Right ventricle myocardium inferior (tissue), 1 donor: Measurements from ENCODE around the gene KRT222. TPM values are rescaled to one million over a fixed set of nuclear protein-coding genes. Genes with fewer than 3 reads are reported as not detected.

Experiments
- total RNA-seq: library from RNA; stranded (reverse); fragmentation: NEBNext Ultra II Directional; extraction: Animal tissue kit (Norgen Biotek cat#: 25700); gene quantifications from one replicate; pipeline ENCODE4 v1.2.1, GENCODE V29; 2021
- donor health status: DM: no; HTN: yes; CAD: no; lungs with severe emphysema.

The KRT222 gene
- total RNA-seq, 1 donor from 2014 or later, result 0.41 TPM

Other genes starting within 250 kb of the KRT222 start
- 3.0 TPM for gene TOP2A, start 247.3 kb downstream of the KRT222 start, total RNA-seq
- 228 TPM for gene IGFBP4, start 221.7 kb downstream of the KRT222 start, total RNA-seq
- not detected for gene TNS4, start 163.6 kb downstream of the KRT222 start, total RNA-seq
- gene CCR7, start 99.7 kb downstream of the KRT222 start, total RNA-seq, result not detected
- gene SMARCE1, start 17.4 kb downstream of the KRT222 start, total RNA-seq, result 56.9 TPM
- not detected for gene KRT24, start 38.6 kb upstream of the KRT222 start, total RNA-seq
- gene KRT25, start 90.2 kb upstream of the KRT222 start, total RNA-seq, result not detected
- gene KRT26, start 107.0 kb upstream of the KRT222 start, total RNA-seq, result not detected
- not detected for gene KRT27, start 117.4 kb upstream of the KRT222 start, total RNA-seq
- gene KRT28, start 134.8 kb upstream of the KRT222 start, total RNA-seq, result not detected
- 48.0 TPM for gene KRT10, start 157.4 kb upstream of the KRT222 start, total RNA-seq
- gene KRT12, start 202.0 kb upstream of the KRT222 start, total RNA-seq, result not detected
- not detected for gene KRT20, start 220.1 kb upstream of the KRT222 start, total RNA-seq